Stimulated activated CD8-positive, alpha-beta memory T cell treated with anti-CD3 and anti-CD28 coated beads, Interleukin-7, amount 100 ng/mL, for 48 hours (primary cell): ENCODE measurements around the gene FEZF1.

Experiments
- DNase-seq, 2 donors: peaks; one replicate each; pipeline ENCODE4 v3.0.0-alpha.2; 2020; ENCODE audit warnings: low read depth in 1 of 2; ENCODE audit errors: extremely low read depth in 1 of 2

FEZF1 gene

DNA sequence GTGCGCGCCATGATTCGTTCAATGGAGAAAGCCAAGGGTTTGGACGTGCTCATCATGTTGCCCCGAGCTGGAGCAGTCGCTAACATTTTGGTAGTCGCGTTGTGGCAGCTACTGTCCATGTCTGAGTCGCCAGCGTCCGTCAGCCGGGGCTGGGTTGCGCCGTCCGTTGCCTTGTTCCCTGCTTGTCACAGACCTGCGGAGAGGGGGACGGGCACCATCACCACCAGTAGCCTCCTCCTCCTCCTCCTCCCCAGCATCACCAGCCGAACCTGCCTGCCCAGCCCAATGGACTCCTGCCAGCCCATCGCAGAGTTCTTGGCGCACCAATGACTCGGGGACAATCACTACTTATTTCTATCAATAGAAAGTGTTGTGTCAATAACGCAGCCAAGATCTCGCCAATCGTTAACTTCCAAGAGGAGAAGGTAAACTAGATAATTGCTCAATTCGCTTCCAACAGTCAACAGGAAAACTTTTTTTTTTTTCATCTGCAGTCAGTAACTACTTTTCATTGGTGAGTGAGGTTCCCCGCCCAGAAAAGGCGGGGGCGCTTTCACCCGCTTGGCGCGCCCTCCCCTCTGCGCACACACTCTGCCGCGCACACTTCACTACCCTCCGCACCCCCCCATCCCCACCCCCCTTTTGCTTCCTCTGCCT lies at the start of gene FEZF1:
FEZF1 (minus strand) TSS at position 432 of the 657 bp plus-strand sequence; CDS start at position 119, 313 bp downstream.
- DNase-seq, result no peak

GRCh38 chr7:122352454-122352853 lies 47.9 kb upstream of the FEZF1 start:
- no peak for DNase-seq

GRCh38 chr7:122350701-122351100 lies 46.2 kb upstream of the FEZF1 start:
- DNase-seq, result no peak

DNA sequence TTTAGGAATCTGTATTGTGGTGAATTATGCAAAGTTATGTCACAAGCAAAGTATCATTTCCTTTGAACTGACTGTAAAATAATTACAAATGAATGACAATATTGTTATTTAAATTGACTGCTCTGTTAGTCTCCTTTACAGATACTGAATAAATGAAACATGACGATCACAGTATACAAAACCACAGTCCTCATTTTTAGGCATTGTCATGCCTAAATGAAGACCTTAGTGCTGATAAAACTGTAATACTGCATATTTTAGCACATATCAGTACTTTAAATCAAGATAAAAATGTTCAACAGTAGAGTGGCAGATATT lies 39.7 kb upstream of the FEZF1 start:
- no peak for DNase-seq

DNA sequence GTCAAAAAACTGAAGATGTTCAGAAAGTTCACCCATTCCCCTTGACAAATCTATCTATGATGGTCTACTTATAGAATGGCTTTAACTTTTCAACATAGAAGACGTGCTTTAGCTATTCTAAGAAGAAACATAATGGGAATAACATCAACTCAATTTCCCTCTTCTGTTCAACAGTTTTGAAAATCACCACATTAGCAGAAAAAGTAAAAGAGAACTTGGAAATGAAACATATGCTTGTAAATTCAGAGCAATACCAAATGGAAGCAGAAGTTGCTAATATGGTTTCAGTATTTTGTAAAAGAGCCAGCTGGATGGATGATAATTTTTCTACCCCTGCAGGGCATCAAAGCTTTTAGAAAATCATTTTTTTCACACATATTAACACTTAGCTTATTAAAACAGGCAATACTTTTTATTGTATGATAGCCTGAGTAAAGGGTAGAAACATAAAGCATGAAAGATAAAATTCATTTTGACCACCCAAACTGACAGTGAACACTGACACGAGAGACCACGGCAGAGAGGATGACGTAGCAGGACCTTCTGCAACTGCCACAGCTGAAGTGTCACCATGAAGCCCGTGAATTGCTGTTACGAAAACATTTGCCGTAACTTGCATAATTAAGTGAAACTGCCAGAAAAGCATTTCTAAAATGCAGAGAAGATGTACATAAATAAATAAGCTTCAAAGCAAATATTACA lies 39.2 kb upstream of the FEZF1 start:
- DNase-seq, result no peak

DNA sequence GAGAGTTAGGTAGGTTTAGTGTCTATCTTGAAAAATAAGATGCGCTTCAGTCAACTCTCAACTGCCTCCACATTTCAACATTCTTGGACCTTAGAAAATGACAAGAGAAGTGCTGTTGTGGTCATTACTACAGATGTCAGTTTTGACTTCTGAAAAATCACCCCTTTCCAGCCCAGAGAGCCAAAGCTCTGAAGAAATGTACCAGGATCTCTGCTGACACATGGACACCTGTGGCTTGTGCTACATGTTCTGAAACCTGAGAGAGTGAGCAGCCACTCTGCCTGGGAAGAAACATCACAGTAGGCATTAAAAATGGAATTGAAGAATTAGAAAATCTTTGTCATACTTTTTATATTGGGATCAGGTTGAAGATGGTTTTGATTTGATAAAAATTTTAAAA lies 35.9 kb upstream of the FEZF1 start:
- no peak for DNase-seq

- no peak for DNase-seq
Observed at GRCh38 chr7:122339145-122339904, 34.8 kb upstream of the FEZF1 start.

GRCh38 chr7:122337011-122337410 lies 32.5 kb upstream of the FEZF1 start:
- no peak for DNase-seq

- DNase-seq, result no peak
Observed at GRCh38 chr7:122329145-122329802, 24.7 kb upstream of the FEZF1 start.

GRCh38 chr7:122327969-122328368 lies 23.4 kb upstream of the FEZF1 start:
- DNase-seq, result no peak

DNA sequence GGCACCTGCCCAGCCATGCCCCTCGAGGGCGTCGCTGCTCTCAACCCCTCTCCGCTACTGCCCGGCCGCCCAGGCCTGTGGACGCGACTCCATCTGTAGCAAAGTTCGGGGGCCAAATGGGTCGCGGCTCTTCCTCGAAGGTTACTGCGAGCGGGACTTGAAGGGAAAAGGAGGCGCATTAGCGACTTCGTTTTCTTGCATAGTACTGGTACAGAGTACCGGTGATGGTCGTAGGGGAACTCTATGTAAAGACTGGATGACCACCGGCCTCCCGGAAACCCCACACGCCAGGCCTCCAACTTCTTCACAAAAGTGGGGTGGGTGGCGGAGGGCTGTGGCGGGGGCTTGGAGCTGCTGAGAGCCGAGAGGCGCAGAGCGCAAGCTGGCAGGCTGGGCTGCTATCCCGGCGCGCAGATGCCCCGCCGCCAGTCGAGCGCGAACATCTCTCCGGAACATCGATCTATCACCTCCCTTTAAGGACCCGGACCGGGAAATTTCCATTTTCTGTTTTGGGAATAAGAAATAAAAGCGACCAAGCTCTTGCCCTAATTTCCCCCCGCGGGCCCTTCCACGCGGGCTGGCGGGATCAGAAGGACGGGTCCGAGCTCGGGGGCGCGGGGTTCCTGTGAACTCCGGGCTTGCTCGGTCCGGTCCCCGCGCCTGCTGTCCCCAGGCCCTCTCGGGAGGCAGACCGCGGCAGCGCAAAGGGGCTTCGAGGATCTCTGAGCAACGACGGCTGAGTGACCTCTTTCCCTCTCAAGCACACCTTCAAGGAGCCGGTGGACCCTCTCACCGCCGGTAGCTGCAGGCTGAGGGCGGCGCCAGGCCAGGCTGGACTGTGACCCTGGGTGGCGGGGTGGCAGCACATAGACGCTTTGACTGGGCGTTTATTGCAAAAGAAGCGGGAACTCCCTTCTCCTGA lies 12.2 kb upstream of the FEZF1 start:
- no peak for DNase-seq

DNA sequence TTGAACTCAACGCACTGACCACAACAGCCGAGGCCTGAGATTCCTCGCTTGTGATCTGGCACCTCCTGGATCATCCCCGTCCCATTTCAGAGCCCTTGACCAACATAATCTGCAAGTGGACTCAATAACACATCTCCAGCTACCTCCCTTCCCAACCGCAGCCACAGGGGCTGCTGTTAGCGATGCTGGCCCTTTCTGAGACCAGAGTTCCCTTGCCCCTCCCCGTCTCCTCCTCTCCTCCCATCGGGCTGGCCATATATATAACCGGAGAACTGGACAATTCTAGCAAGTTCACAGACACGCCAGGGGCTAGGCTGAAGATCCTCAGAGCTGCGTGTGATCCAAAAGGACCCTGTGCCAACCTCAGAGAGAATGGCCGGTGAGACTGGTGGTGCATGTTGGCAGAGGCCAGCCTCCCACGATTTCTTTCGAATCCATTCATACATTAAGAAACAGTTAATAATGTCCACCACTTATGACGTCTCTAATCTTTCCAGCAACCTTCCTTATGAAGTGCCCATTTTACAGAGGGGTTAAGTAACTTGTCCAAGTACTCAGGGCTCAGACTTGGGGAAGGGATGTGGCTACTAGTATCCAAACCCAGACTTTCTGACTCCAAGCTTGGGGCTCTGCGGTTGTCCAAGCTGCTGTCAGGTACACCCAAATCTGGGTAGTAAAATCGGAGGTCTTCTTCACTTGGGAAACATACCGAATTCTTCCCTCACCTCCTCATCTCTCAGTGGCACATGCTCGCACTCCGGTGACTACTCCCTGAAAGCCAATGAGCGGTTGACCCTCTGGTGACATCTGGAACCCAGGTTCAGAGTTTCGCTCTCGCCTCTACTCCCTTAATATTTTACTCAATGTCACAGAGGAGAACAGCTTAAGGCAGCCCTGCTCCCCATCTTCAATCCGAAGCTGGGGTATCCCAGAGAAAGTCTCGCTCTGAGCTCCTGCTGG lies 11.2 kb upstream of the FEZF1 start:
- no peak for DNase-seq

- no peak for DNase-seq
Observed at GRCh38 chr7:122314284-122314683, 9.7 kb upstream of the FEZF1 start.

DNA sequence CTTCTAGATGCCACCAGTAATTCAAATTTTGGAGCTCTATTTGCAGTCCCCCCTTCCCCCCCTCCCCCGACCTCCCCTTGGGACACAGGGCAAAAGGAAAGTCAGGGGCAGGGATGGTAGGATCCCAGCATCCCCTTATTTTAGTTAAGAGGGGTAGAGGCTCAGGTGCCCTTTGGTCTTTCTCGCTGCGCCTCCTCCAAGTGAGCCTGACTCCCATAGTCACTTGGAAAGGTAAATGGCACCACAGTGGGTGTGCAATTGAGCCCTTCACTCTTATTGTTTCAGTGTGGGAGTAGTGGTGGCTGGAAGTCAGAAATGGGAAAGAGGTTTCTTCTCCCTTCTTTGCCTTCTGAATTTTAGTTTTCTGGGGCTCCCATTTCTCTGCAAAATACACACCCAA lies 8.2 kb upstream of the FEZF1 start:
- no peak for DNase-seq

- no peak for DNase-seq
Observed at GRCh38 chr7:122311734-122312450, 7.3 kb upstream of the FEZF1 start.

DNA sequence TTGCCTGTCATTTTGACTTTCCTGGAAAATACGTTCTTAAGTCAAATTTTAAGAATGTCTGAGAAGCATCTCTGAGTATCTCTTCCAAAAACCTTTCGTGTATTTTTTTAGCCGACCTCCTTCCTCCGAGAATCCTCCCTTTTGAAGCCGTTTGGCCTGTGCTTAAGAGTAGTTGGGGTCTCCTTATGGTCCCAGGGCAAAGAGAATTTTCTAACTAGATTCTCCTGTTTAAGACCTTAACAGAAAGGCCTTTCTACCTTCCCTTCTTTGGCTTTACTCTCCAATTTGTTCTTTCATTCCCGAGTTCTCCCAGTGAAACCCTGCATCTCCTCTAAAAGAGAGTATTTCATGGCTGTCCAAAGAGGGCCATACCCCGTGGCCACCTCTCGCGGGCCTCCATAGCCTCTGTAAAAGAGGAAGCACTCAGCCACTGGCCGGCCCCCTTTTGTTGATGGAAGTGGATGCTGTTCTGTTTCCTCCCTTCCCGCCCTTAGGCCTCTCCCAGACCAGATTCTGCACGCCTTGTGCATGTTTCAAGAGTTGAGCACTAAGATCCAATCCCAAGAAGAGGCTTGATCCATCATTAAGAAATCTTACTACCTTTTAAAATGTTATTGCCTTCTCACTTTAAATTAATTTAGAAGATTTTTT lies 6.6 kb upstream of the FEZF1 start:
- DNase-seq, result no peak

DNA sequence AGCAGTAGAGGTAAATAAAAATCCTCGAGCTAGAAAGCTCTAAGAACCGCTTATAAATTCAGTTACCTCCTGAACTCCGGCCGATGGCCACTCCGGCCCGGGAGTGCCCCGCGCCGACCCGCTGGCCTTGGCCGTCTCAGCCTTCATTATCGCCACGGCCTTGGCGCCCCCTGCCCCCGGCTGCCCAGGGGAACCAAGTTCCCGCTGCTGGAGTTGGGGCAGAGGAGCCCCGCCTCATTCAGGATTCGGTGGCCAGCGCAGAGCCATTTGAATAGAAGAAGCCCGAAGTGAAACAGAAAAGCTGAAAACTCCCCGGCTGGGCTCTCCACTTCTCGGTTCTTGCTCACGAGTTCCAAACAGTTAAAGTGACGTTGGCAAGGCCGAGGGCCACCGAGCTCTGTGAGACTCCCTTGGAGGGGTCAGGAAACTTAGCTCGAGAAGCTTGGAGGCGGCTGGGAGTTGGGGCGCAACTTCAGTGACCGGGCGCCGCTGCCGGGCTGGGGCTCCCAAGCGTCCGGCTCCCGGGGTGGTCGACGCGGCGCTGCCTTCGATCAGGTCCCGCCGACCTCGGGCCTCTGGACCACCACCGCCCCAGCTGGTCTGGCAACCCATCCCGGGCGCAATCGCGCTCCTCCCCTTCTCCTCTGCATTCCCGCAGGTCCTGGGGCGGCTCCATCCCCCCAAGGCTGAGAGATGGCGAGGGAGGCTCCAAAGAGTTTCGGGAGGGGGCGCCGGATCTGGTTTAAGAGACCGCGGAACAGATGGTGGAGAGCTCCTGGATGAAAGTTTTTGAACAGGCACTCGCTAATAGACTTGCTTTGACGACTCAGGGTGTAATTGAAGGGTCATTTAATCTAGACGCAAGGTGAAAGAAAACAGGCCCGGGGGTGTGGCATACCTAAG lies 5.8 kb upstream of the FEZF1 start:
- DNase-seq, result no peak
